WTC11 (cell line): ENCODE measurements around the gene SMARCD1.

ENCODE experiments used
- E2F1 ChIP-seq: sonication (generic); formaldehyde crosslinking; IDR thresholded peaks from 2 replicates; pipeline ENCODE4 v1.8.0; 2022; ENCODE audit warnings: mild to moderate bottlenecking, missing genetic modification reagents
- MLX ChIP-seq: sonication (generic); formaldehyde crosslinking; IDR thresholded peaks from 2 replicates; pipeline ENCODE4 v1.8.1; 2023; ENCODE audit warnings: mild to moderate bottlenecking, missing genetic modification reagents, moderate library complexity
- TF ChIP-seq, protein P1 (sequence below): sonication (generic); formaldehyde crosslinking; IDR thresholded peaks from 2 replicates; pipeline ENCODE4 v1.8.0; 2022; ENCODE audit warnings: mild to moderate bottlenecking, missing genetic modification reagents
- TF ChIP-seq, protein P2 (sequence below): fragments of 200-600 bp; IDR thresholded peaks from 2 replicates; pipeline ENCODE4 v1.8.0; 2022; ENCODE audit warnings: antibody characterized with exemption
- TF ChIP-seq, protein P3 (sequence below): sonication (generic); formaldehyde crosslinking; IDR thresholded peaks from 2 replicates; pipeline ENCODE4 v1.8.0; 2022; ENCODE audit warnings: mild to moderate bottlenecking, missing genetic modification reagents
- TF ChIP-seq, protein P4 (sequence below): fragments of 250-450 bp; sonication (Bioruptor Pico); IDR thresholded peaks from 2 replicates; pipeline ENCODE4 v1.9.0; 2021; ENCODE audit warnings: mild to moderate bottlenecking, borderline replicate concordance

- TF ChIP-seq E2F1 = no peak
- TF ChIP-seq, protein P1, sequence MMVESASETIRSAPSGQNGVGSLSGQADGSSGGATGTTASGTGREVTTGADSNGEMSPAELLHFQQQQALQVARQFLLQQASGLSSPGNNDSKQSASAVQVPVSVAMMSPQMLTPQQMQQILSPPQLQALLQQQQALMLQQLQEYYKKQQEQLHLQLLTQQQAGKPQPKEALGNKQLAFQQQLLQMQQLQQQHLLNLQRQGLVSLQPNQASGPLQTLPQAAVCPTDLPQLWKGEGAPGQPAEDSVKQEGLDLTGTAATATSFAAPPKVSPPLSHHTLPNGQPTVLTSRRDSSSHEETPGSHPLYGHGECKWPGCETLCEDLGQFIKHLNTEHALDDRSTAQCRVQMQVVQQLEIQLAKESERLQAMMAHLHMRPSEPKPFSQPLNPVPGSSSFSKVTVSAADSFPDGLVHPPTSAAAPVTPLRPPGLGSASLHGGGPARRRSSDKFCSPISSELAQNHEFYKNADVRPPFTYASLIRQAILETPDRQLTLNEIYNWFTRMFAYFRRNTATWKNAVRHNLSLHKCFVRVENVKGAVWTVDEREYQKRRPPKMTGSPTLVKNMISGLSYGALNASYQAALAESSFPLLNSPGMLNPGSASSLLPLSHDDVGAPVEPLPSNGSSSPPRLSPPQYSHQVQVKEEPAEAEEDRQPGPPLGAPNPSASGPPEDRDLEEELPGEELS = no peak
- no peak for TF ChIP-seq MLX
- TF ChIP-seq, protein P2, sequence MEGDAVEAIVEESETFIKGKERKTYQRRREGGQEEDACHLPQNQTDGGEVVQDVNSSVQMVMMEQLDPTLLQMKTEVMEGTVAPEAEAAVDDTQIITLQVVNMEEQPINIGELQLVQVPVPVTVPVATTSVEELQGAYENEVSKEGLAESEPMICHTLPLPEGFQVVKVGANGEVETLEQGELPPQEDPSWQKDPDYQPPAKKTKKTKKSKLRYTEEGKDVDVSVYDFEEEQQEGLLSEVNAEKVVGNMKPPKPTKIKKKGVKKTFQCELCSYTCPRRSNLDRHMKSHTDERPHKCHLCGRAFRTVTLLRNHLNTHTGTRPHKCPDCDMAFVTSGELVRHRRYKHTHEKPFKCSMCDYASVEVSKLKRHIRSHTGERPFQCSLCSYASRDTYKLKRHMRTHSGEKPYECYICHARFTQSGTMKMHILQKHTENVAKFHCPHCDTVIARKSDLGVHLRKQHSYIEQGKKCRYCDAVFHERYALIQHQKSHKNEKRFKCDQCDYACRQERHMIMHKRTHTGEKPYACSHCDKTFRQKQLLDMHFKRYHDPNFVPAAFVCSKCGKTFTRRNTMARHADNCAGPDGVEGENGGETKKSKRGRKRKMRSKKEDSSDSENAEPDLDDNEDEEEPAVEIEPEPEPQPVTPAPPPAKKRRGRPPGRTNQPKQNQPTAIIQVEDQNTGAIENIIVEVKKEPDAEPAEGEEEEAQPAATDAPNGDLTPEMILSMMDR = no peak
- TF ChIP-seq, protein P3, sequence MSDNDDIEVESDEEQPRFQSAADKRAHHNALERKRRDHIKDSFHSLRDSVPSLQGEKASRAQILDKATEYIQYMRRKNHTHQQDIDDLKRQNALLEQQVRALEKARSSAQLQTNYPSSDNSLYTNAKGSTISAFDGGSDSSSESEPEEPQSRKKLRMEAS (CRISPR knock-in tag) = no peak
- TF ChIP-seq, protein P4, sequence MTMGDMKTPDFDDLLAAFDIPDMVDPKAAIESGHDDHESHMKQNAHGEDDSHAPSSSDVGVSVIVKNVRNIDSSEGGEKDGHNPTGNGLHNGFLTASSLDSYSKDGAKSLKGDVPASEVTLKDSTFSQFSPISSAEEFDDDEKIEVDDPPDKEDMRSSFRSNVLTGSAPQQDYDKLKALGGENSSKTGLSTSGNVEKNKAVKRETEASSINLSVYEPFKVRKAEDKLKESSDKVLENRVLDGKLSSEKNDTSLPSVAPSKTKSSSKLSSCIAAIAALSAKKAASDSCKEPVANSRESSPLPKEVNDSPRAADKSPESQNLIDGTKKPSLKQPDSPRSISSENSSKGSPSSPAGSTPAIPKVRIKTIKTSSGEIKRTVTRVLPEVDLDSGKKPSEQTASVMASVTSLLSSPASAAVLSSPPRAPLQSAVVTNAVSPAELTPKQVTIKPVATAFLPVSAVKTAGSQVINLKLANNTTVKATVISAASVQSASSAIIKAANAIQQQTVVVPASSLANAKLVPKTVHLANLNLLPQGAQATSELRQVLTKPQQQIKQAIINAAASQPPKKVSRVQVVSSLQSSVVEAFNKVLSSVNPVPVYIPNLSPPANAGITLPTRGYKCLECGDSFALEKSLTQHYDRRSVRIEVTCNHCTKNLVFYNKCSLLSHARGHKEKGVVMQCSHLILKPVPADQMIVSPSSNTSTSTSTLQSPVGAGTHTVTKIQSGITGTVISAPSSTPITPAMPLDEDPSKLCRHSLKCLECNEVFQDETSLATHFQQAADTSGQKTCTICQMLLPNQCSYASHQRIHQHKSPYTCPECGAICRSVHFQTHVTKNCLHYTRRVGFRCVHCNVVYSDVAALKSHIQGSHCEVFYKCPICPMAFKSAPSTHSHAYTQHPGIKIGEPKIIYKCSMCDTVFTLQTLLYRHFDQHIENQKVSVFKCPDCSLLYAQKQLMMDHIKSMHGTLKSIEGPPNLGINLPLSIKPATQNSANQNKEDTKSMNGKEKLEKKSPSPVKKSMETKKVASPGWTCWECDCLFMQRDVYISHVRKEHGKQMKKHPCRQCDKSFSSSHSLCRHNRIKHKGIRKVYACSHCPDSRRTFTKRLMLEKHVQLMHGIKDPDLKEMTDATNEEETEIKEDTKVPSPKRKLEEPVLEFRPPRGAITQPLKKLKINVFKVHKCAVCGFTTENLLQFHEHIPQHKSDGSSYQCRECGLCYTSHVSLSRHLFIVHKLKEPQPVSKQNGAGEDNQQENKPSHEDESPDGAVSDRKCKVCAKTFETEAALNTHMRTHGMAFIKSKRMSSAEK (CRISPR knock-in tag) = no peak
Measured at GRCh38 chr12:50078281-50078680, 6.9 kb upstream of the SMARCD1 start.
